Transverse colon (tissue), 4 donors: ENCODE measurements around the gene IGF2BP1. TPM values are rescaled to one million over a fixed set of nuclear protein-coding genes. Genes with fewer than 3 reads are reported as not detected.

ENCODE experiments used
- DNase-seq: peaks from one replicate; pipeline ENCODE4 v3.0.0-alpha.2; 2019
- H3K27ac ChIP-seq, 4 donors: fragments of 200-600 bp; sonication (generic); 2 replicates each; pipeline ENCODE4 v1.5.1; 2016 to 2018; ENCODE audit warnings: inconsistent platforms in 4 of 4
- H3K27me3 ChIP-seq: fragments of 200-600 bp; sonication (generic); 2 replicates; pipeline ENCODE4 v1.5.1; 2017; ENCODE audit warnings: inconsistent platforms
- H3K36me3 ChIP-seq, 4 donors: fragments of 200-600 bp; sonication (generic); 2 replicates each; pipeline ENCODE4 v1.5.1; 2017 to 2019; ENCODE audit warnings: inconsistent platforms in 4 of 4
- H3K4me1 ChIP-seq, 4 donors: fragments of 200-600 bp; sonication (generic); 2 replicates each; pipeline ENCODE4 v1.5.1; 2017 to 2020; ENCODE audit warnings: inconsistent platforms in 4 of 4
- H3K4me3 ChIP-seq, 4 donors: fragments of 200-600 bp; sonication (generic); 1 replicate in 1 of 4; 2 replicates in 3 of 4; pipeline versions ENCODE4 v1.5.1 to v1.6.1; 2017 to 2019; ENCODE audit warnings: inconsistent platforms in 4 of 4
- H3K9me3 ChIP-seq, 2 donors: fragments of 200-600 bp; sonication (generic); 2 replicates each; pipeline ENCODE4 v1.5.1; 2017 to 2019; ENCODE audit warnings: inconsistent platforms in 2 of 2
- CTCF ChIP-seq, 5 experiments: fragments of 200-600 bp in 3 of 5; fragments of 450-650 bp in 2 of 5; sonication (generic) in 3 of 5; IDR thresholded peaks; 1 replicate in 2 of 5; 2 replicates in 3 of 5; pipeline ENCODE4 v1.5.1; 2016 to 2017; ENCODE audit warnings: antibody characterized with exemption in 5 of 5, inconsistent platforms in 3 of 5, mild to moderate bottlenecking in 2 of 5, moderate library complexity in 1 of 5
- EP300 ChIP-seq: sonication (generic); formaldehyde crosslinking; IDR thresholded peaks from one replicate; pipeline ENCODE4 v1.6.1; 2017; ENCODE audit warnings: antibody characterized with exemption, low read depth
- POLR2A ChIP-seq: fragments of 450-650 bp; IDR thresholded peaks from one replicate; pipeline ENCODE4 v1.6.1; 2016; ENCODE audit warnings: antibody characterized with exemption, mild to moderate bottlenecking, moderate library complexity
- POLR2AphosphoS5 ChIP-seq, 3 donors: sonication (generic); formaldehyde crosslinking; IDR thresholded peaks; one replicate each; pipeline ENCODE4 v1.6.1; 2016; ENCODE audit warnings: antibody characterized with exemption in 3 of 3
- WGBS, 2 donors: methylation state at CpG; one replicate each; pipeline ENCODE4 v1.1.5; 2018; ENCODE audit warnings: low coverage in 1 of 2; 5-methylcytosine and 5-hydroxymethylcytosine counted together
- in situ Hi-C, 4 donors: fragments of 200-750 bp; cut with MboI; loops; one replicate each; pipeline versions ENCODE4 v1.15.0 to v1.15.1; 2017; ENCODE audit warnings: low sequenced_read_pairs in 3 of 4, low pct_ligation_motif_present in 1 of 4, low pct_unique_long_range_greater_than_20kb in 1 of 4
- intact Hi-C: fragments of 100-400 bp; cut with DNase I; formaldehyde crosslinking; loops from one replicate; pipeline ENCODE4 v1.15.1; 2023; ENCODE audit warnings: low total_unique reads
- total RNA-seq, 4 donors: library from RNA; depleted of rRNA; stranded (reverse); fragments of >200 nt; gene quantifications; one replicate each; pipeline ENCODE4 v1.1.0, GENCODE V29; 2016

IGF2BP1 gene
- total RNA-seq, 4 donors from 2014 or later: under 0.01 TPM; not detected in 3

DNA sequence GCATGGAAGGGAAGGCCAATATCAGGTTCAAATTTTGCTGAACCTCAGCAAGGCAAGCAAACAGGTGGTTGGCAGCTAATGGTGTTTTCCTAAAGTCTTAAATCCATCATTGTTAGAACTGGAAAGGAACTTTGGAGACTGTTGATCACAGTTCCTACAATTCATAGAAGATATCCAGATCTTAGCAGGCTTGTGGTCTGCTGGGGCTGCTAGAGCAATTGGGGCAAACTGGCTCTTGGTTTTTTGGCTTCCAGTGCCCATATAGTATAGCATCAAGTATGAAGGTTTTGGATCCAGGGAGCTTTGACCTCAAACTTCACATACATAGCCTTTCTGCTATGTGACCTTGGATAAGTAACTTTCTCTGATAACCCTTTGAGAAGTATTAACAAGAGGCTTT is 49.7 kb downstream of the IGF2BP1 start:
- H3K36me3 ChIP-seq: no peaks in the 10 kb centered on the region
- intact Hi-C loops: no loop called here

GRCh38 chr17:49049265-49049664 is 52.1 kb downstream of the IGF2BP1 start:
- in situ Hi-C loops: loop anchor here in 1 of 4 donors (25.0 kb wide), 2 partner anchors 262 to 362 kb away; no protein-coding TSS in a partner anchor
- no peak for DNase-seq
- 85% methylated on average over 11 of the region's 11 CpGs; no CpG with 5 or more reads in 1 of the 2 donors for WGBS, 2 donors
- H3K27ac ChIP-seq: no peak overlapping the region
- TF ChIP-seq POLR2A: no peak
- no peak for TF ChIP-seq CTCF (IDR thresholded peaks at IDR 0.05)
- no peak for TF ChIP-seq POLR2AphosphoS5 (IDR thresholded peaks at IDR 0.05)
- TF ChIP-seq EP300: no peak
- H3K4me1 ChIP-seq: peaks cover 0 to 9% (median 3%) of the 10 kb centered on the region in 4 donors
- no peak overlapping the region for H3K4me3 ChIP-seq
- no peaks in the 10 kb centered on the region for H3K36me3 ChIP-seq
- no peaks in the 10 kb centered on the region for H3K27me3 ChIP-seq
- intact Hi-C loops: no loop called here
- H3K9me3 ChIP-seq: no peaks in the 10 kb centered on the region

More for the DNA sequence above, 49.7 kb downstream of the IGF2BP1 start:
- no peak for TF ChIP-seq CTCF (IDR thresholded peaks at IDR 0.05)
- TF ChIP-seq POLR2A: no peak
- no peak for TF ChIP-seq EP300
- TF ChIP-seq POLR2AphosphoS5 (IDR thresholded peaks at IDR 0.05): no peak
- in situ Hi-C loops: loop anchor here in 1 of 4 donors (25.0 kb wide), 2 partner anchors 260 to 360 kb away; no protein-coding TSS in a partner anchor
- Histone ChIP-seq H3K4me3 (no peak overlapping the region), H3K27ac (no peak overlapping the region), H3K4me1 (no peaks in the 10 kb centered on the region), H3K9me3 (no peaks in the 10 kb centered on the region), H3K27me3 (no peaks in the 10 kb centered on the region)
- DNase-seq: no peak

DNA sequence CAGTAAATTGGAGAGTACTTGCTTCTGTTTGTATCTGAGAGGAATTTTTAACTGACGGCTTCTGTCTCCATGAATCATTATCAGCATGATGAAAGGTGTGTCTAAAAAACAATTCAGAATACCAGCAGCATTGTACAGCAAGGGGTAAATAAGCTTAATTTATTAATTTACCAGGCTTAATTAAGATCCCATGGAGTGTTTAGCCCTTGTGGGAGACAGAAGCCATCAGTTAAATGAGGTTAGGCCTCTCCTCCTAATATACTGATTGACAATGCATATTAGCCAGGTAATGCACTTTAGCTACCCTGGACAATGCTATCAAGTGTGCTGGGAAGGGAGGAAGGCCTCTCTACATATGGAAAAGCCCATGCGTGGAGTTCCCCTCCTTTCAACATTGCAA is 53.4 kb downstream of the IGF2BP1 start:
- Histone ChIP-seq H3K4me1 (peaks cover 0 to 9% (median 3%) of the 10 kb centered on the region in 4 donors), H3K9me3 (no peaks in the 10 kb centered on the region), H3K27ac (no peak overlapping the region), H3K4me3 (no peak overlapping the region), H3K36me3 (no peaks in the 10 kb centered on the region), H3K27me3 (no peaks in the 10 kb centered on the region)
- WGBS, 2 donors: 91 to 100% methylated on average over 1 to 2 of the region's 2 CpGs
- intact Hi-C loops: no loop called here
- in situ Hi-C loops: no loop called here
- TF ChIP-seq POLR2AphosphoS5 (IDR thresholded peaks at IDR 0.05) (no peak), POLR2A (no peak), CTCF (IDR thresholded peaks at IDR 0.05) (no peak), EP300 (no peak)
- DNase-seq: no peak

DNA sequence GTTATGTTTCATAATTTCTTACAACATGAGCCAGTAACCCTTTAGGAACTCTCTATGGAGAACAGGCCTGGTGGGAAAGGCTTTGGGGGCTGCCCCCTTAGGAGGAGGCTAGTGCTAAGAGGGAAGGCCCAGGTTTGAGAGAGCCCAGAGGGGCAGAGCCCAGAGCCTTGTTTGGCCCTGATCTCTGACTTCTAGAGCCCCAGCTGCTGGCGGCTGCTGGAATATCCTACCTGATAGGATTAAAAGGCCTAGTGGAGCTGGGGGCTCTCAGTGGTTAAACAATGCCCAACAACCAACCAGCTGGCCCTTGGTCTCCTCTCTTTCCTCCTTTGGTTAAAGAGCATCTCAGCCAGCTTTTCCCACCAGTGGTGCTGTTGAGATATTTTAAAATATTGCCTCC is 54.1 kb downstream of the IGF2BP1 start:
- in situ Hi-C loops: no loop called here
- 79% methylated on average over 1 of the region's 1 CpG; no CpG with 5 or more reads in 1 of the 2 donors for WGBS, 2 donors
- intact Hi-C loops: no loop called here

More for the DNA sequence above, 54.1 kb downstream of the IGF2BP1 start:
- TF ChIP-seq EP300 (no peak), POLR2A (no peak), CTCF (IDR thresholded peaks at IDR 0.05) (no peak), POLR2AphosphoS5 (IDR thresholded peaks at IDR 0.05) (no peak)
- Histone ChIP-seq H3K9me3 (no peaks in the 10 kb centered on the region), H3K4me3 (no peak overlapping the region), H3K27me3 (no peaks in the 10 kb centered on the region), H3K4me1 (peaks cover 0 to 9% (median 3%) of the 10 kb centered on the region in 4 donors), H3K36me3 (no peaks in the 10 kb centered on the region), H3K27ac (no peak overlapping the region)
- DNase-seq: no peak
